IMR-90 (cell line): Measurements from ENCODE around the gene PDE11A. TPM values are rescaled to one million over a fixed set of nuclear protein-coding genes. Genes with fewer than 3 reads are reported as not detected.

ENCODE experiments used
- ATAC-seq: fragments of 200-7000 bp; cut with Tn5 transposase; 2 replicates; pipeline ENCODE4 v1.9.1; 2020; ENCODE audit warnings: low read depth, mild to moderate bottlenecking, moderate library complexity
- BruUV-seq: library from RNA; stranded (reverse); fragments of 400-500 nt; replicated peaks from 2 replicates; lab custom pipeline; 2021; lab: Mats Ljungman, UMichigan
- CTCF ChIA-PET: fragments of 300-600 bp; formaldehyde crosslinking; extraction: SDS; loops from one replicate; lab custom pipeline; 2021; ENCODE audit warnings: antibody characterized with exemption; lab: Yijun Ruan, JAX
- POLR2A ChIA-PET: fragments of 300-600 bp; sonication (Branson Sonifier 250); formaldehyde crosslinking; loops from one replicate; lab custom pipeline; 2022; ENCODE audit warnings: antibody characterized with exemption; ENCODE audit not compliant: unreplicated experiment; lab: Charles Lee
- DNase-seq: peaks from one replicate; pipeline ENCODE4 v3.0.0; 2013
- H2AFZ ChIP-seq: replicated peaks from 2 replicates; pipeline ENCODE3; 2013; ENCODE audit warnings: low read length, mild to moderate bottlenecking; ENCODE audit not compliant: poor library complexity
- H2AK5ac ChIP-seq: 2 replicates; pipeline ENCODE4 v1.6.1; 2013; ENCODE audit warnings: low read depth, low read length, inconsistent platforms
- H2AK9ac ChIP-seq: replicated peaks from 2 replicates; pipeline ENCODE3; 2013; ENCODE audit warnings: mild to moderate bottlenecking, low read depth, low read length, moderate library complexity; ENCODE audit not compliant: poor library complexity
- H2BK120ac ChIP-seq: 2 replicates; pipeline ENCODE4 v1.6.1; 2013; ENCODE audit warnings: low read depth, low read length, inconsistent platforms
- H2BK15ac ChIP-seq: 3 replicates; pipeline ENCODE4 v1.6.1; 2013; ENCODE audit warnings: low read depth, low read length, inconsistent platforms
- H2BK20ac ChIP-seq: 2 replicates; pipeline ENCODE4 v1.6.1; 2013; ENCODE audit warnings: low read depth, mild to moderate bottlenecking, inconsistent platforms, low read length, moderate library complexity
- H2BK5ac ChIP-seq: 2 replicates; pipeline ENCODE4 v1.6.1; 2013; ENCODE audit warnings: mild to moderate bottlenecking, low read depth, low read length, inconsistent platforms; ENCODE audit not compliant: poor library complexity, severe bottlenecking
- H3K14ac ChIP-seq: replicated peaks from 2 replicates; pipeline ENCODE4 v1.6.1; 2013; ENCODE audit warnings: low read depth, low read length, inconsistent platforms
- H3K18ac ChIP-seq: 2 replicates; pipeline ENCODE4 v1.6.1; 2013; ENCODE audit warnings: low read depth, low read length, control low read depth
- H3K23ac ChIP-seq: 2 replicates; pipeline ENCODE4 v1.6.1; 2013; ENCODE audit warnings: low read depth, low read length, inconsistent platforms
- H3K27ac ChIP-seq: 2 replicates; pipeline ENCODE4 v1.5.1; 2013; ENCODE audit warnings: mild to moderate bottlenecking, control low read depth, low read length; ENCODE audit not compliant: insufficient read depth
- H3K27me3 ChIP-seq: 2 replicates; pipeline ENCODE4 v1.6.1; 2013; ENCODE audit warnings: low read length; ENCODE audit not compliant: control insufficient read depth, insufficient read depth
- H3K36me3 ChIP-seq: 2 replicates; pipeline ENCODE4 v1.6.1; 2013; ENCODE audit warnings: low read length, mixed read lengths; ENCODE audit not compliant: control insufficient read depth, insufficient read depth
- H3K4ac ChIP-seq: 2 replicates; pipeline ENCODE4 v1.6.1; 2013; ENCODE audit warnings: low read depth, low read length, inconsistent platforms
- H3K4me1 ChIP-seq: 2 replicates; pipeline ENCODE4 v1.6.1; 2013; ENCODE audit warnings: low read length, mixed read lengths; ENCODE audit not compliant: control insufficient read depth, insufficient read depth
- H3K4me2 ChIP-seq: 2 replicates; pipeline ENCODE4 v1.6.1; 2013; ENCODE audit warnings: low read depth, mild to moderate bottlenecking, control low read depth, low read length, moderate library complexity
- H3K4me3 ChIP-seq: 2 replicates; pipeline ENCODE4 v1.5.1; 2013; ENCODE audit warnings: low read depth, mild to moderate bottlenecking, control low read depth, low read length, moderate library complexity; ENCODE audit not compliant: insufficient read depth
- H3K56ac ChIP-seq: 2 replicates; pipeline ENCODE4 v1.6.1; 2013; ENCODE audit warnings: low read length, inconsistent platforms; ENCODE audit not compliant: insufficient read depth; ENCODE audit errors: extremely low read depth
- H3K79me1 ChIP-seq, 2 experiments: 2 replicates each; pipeline ENCODE4 v1.6.1; 2013; ENCODE audit warnings: low read length in 2 of 2, inconsistent platforms in 1 of 2, low read depth in 1 of 2
- H3K9ac ChIP-seq: 2 replicates; pipeline ENCODE4 v1.6.1; 2013; ENCODE audit warnings: low read depth, low read length, control low read depth
- H3K9me1 ChIP-seq: 2 replicates; pipeline ENCODE4 v1.6.1; 2013; ENCODE audit warnings: low read length, inconsistent platforms; ENCODE audit not compliant: insufficient read depth
- H3K9me3 ChIP-seq: 2 replicates; pipeline ENCODE4 v1.6.1; 2013; ENCODE audit warnings: low read length; ENCODE audit not compliant: control insufficient read depth, insufficient read depth
- H4K20me1 ChIP-seq: 2 replicates; pipeline ENCODE4 v1.6.1; 2013; ENCODE audit warnings: low read length, inconsistent platforms; ENCODE audit not compliant: insufficient read depth
- H4K5ac ChIP-seq: 2 replicates; pipeline ENCODE4 v1.6.1; 2013; ENCODE audit warnings: mild to moderate bottlenecking, low read depth, low read length, control low read depth
- H4K8ac ChIP-seq, 2 experiments: 2 replicates each; pipeline ENCODE4 v1.6.1; 2013; ENCODE audit warnings: low read depth in 2 of 2, low read length in 2 of 2, control low read depth in 1 of 2, inconsistent platforms in 1 of 2
- H4K91ac ChIP-seq: 2 replicates; pipeline ENCODE4 v1.6.1; 2013; ENCODE audit warnings: low read depth, low read length, inconsistent platforms; ENCODE audit not compliant: insufficient read depth
- BHLHE40 ChIP-seq: fragments of 150-350 bp; IDR thresholded peaks from 2 replicates; pipeline ENCODE4 v1.6.1; 2016; ENCODE audit warnings: mild to moderate bottlenecking, low read depth, low read length
- CEBPB ChIP-seq: IDR thresholded peaks from 2 replicates; pipeline ENCODE4 v1.6.1; 2012; ENCODE audit warnings: low read depth, low read length, improper control_type of control experiment
- CHD1 ChIP-seq: IDR thresholded peaks from 2 replicates; pipeline ENCODE4 v1.6.1; 2012; ENCODE audit warnings: low read depth, low read length, improper control_type of control experiment
- FOS ChIP-seq: fragments of 150-350 bp; IDR thresholded peaks from 2 replicates; pipeline ENCODE4 v1.6.1; 2016; ENCODE audit warnings: low read depth, low read length
- MAFK ChIP-seq: IDR thresholded peaks from 2 replicates; pipeline ENCODE4 v1.6.1; 2012; ENCODE audit warnings: low read depth, low read length, improper control_type of control experiment
- NFE2L2 ChIP-seq: fragments of 150-350 bp; IDR thresholded peaks from 2 replicates; pipeline ENCODE4 v1.6.1; 2016; ENCODE audit warnings: low read depth, mild to moderate bottlenecking, low read length
- POLR2A ChIP-seq: IDR thresholded peaks from 2 replicates; pipeline ENCODE4 v1.6.1; 2012; ENCODE audit warnings: mild to moderate bottlenecking, low read depth, low read length
- RCOR1 ChIP-seq: IDR thresholded peaks from 2 replicates; pipeline ENCODE4 v1.6.1; 2012; ENCODE audit warnings: mild to moderate bottlenecking, low read length, improper control_type of control experiment; ENCODE audit not compliant: insufficient replicate concordance
- RFX5 ChIP-seq: IDR thresholded peaks from 2 replicates; pipeline ENCODE4 v1.8.0; 2012; ENCODE audit warnings: low read depth, mild to moderate bottlenecking, low read length, moderate library complexity
- WGBS, 2 experiments: methylation state at CpG; one replicate each; pipeline versions ENCODE4 v1.1.5 to v1.1.7; 2013; ENCODE audit warnings: missing lambda C conversion rate in 2 of 2; ENCODE audit not compliant: insufficient read length in 1 of 2; ENCODE audit errors: extremely low coverage in 2 of 2; 5-methylcytosine and 5-hydroxymethylcytosine counted together
- dilution Hi-C: fragments of 300-500 bp; cut with HindIII; formaldehyde crosslinking; loops from one replicate; pipeline ENCODE4 v1.14.3; 2018; ENCODE audit warnings: low sequenced_read_pairs; ENCODE audit not compliant: unreplicated experiment
- in situ Hi-C: fragments of 300-500 bp; cut with MboI; formaldehyde crosslinking; loops from 3 replicates; pipeline ENCODE4 v1.14.3; 2019; ENCODE audit warnings: low sequenced_read_pairs, inconsistent platforms, mixed read lengths
- intact Hi-C: fragments of 100-400 bp; cut with micrococcal nuclease; formaldehyde crosslinking; loops from 2 replicates; pipeline ENCODE4 v1.10.0; 2022
- polyA plus RNA-seq, 3 experiments: library from polyadenylated mRNA; depleted of rRNA; stranded (reverse); fragments of >200 nt; gene quantifications; 2 replicates each; pipeline ENCODE4 v1.2.3, GENCODE V29; 2012; ENCODE audit warnings: low replicate concordance in 1 of 3
- total RNA-seq: library from RNA; depleted of rRNA; stranded (reverse); fragments of >200 nt; gene quantifications from 2 replicates; pipeline ENCODE4 v1.2.3, GENCODE V29; 2012
- TF ChIP-seq, protein P1 (sequence below): conservative IDR thresholded peaks from 2 replicates; pipeline ENCODE4 v1.5.1; 2012; ENCODE audit warnings: mild to moderate bottlenecking, low read depth, low read length, improper control_type of control experiment
- TF ChIP-seq, protein P2 (sequence below): fragments of 150-350 bp; IDR thresholded peaks from 2 replicates; pipeline ENCODE4 v1.6.1; 2017; ENCODE audit warnings: mild to moderate bottlenecking, antibody characterized with exemption, low read length, low read depth

Gene PDE11A
- total and polyA plus RNA-seq, 2 of the 4 experiments (the other 2 are of a cell fraction): 0.21 to 0.72 TPM

DNA sequence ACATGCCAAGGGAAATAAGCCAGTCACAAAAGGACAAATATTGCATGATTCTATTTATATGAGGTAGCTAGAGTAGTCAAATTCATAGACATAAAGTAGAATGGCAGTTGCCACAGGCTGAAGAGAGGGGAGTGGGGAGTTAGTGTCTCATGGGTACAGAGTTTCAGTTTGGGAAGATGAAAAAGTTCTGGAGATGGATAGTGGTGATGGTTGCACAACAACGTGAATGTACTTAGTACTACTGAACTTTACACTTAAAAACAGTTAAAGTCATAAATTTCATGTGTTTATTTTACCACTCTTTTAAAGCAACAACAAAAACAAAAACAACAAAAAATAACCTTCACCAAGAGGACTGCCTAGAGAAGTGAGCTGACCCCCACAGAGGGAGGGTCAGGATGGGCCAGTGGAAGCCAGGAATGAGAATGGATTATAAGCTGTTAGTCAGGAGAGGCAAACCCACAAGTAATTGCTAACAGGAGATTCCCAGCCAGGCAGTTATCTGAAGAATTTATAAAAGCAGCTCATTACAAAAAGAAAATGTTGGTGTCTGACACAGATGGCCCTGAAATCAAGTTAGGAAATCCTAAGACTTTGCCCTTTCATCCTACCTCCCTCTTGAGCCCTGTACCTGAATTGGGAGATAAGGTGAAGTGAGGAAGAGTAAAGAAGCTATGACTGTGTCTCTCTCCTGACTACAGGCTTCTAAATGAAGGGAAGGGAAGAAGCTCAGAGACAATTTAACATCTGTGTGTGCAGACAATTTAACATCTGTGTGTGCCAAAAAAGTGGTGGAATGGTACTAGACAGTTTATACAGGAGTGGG, 263.4 kb downstream of the PDE11A start:
- Histone ChIP-seq H3K56ac (no peak overlapping the region), H3K18ac (no peak overlapping the region), H2BK15ac (no peak overlapping the region), H2AFZ (no peak overlapping the region), H3K9ac (no peak overlapping the region), H3K4ac (no peak overlapping the region), H2BK120ac (no peak overlapping the region), H3K27me3 (no peaks in the 10 kb centered on the region), H4K91ac (no peak overlapping the region), H3K4me2 (no peak overlapping the region), H3K9me1 (no peaks in the 10 kb centered on the region), H2AK9ac (no peak overlapping the region), H2BK5ac (no peak overlapping the region), H4K5ac (no peak overlapping the region), H2AK5ac (no peak overlapping the region), H4K20me1 (no peaks in the 10 kb centered on the region), H3K14ac (no peak overlapping the region), H3K36me3 (no peaks in the 10 kb centered on the region), H2BK20ac (no peak overlapping the region), H3K4me1 (no peaks in the 10 kb centered on the region), H3K79me1 (no peaks in the 10 kb centered on the region), H3K27ac (no peak overlapping the region), H3K23ac (no peak overlapping the region), H3K9me3 (no peaks in the 10 kb centered on the region), H4K8ac (no peak overlapping the region), H3K4me3 (no peak overlapping the region)
- intact Hi-C loops: no loop called here
- WGBS, 2 experiments: no CpG with 5 or more reads among the region's 1 CpG
- ATAC-seq: no peak
- dilution Hi-C loops: no loop called here
- TF ChIP-seq BHLHE40 (no peak), MAFK (no peak), POLR2A (no peak), RCOR1 (no peak), RFX5 (no peak), CEBPB (no peak), FOS (no peak), NFE2L2 (no peak), CHD1 (no peak)
- TF ChIP-seq, protein P1, sequence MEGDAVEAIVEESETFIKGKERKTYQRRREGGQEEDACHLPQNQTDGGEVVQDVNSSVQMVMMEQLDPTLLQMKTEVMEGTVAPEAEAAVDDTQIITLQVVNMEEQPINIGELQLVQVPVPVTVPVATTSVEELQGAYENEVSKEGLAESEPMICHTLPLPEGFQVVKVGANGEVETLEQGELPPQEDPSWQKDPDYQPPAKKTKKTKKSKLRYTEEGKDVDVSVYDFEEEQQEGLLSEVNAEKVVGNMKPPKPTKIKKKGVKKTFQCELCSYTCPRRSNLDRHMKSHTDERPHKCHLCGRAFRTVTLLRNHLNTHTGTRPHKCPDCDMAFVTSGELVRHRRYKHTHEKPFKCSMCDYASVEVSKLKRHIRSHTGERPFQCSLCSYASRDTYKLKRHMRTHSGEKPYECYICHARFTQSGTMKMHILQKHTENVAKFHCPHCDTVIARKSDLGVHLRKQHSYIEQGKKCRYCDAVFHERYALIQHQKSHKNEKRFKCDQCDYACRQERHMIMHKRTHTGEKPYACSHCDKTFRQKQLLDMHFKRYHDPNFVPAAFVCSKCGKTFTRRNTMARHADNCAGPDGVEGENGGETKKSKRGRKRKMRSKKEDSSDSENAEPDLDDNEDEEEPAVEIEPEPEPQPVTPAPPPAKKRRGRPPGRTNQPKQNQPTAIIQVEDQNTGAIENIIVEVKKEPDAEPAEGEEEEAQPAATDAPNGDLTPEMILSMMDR: no peak
- TF ChIP-seq, protein P2, sequence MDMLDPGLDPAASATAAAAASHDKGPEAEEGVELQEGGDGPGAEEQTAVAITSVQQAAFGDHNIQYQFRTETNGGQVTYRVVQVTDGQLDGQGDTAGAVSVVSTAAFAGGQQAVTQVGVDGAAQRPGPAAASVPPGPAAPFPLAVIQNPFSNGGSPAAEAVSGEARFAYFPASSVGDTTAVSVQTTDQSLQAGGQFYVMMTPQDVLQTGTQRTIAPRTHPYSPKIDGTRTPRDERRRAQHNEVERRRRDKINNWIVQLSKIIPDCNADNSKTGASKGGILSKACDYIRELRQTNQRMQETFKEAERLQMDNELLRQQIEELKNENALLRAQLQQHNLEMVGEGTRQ: no peak
- ChIA-PET POLR2A (no interaction called here), CTCF (no interaction called here)
- DNase-seq: no peak
- no TSS peak for BruUV-seq
- in situ Hi-C loops: no loop called here
